Measurements from ENCODE around the gene ADGRD2. TPM values are rescaled to one million over a fixed set of nuclear protein-coding genes. Genes with fewer than 3 reads are reported as not detected.

The ADGRD2 gene
- total and polyA plus RNA-seq, 9 of the 15 experiments (the other 6 are each of a cell fraction or from before 2014, with no cell fraction given) = not detected

- POLR2A ChIA-PET = interaction anchor here (0.5 to 1.1 kb wide), 3 partner anchors 13 to 1271 kb away, joined by 3 to 4 read pairs (median 3); no protein-coding TSS in a partner anchor
- H3K4me3 ChIP-seq = no peak overlapping the region
- no TSS peak for BruUV-seq (replicated peaks)
- in situ Hi-C loops (cut with MboI) = no loop called here
- H3K9me3 ChIP-seq (replicated peaks; ENCODE audit: control insufficient read depth, insufficient read depth, low read depth, low read length) = no peaks in the 10 kb centered on the region
- H4K20me1 ChIP-seq (replicated peaks; ENCODE audit: control insufficient read depth, insufficient read depth, low read length) = no peaks in the 10 kb centered on the region; the same call in 1 of the 2 replicates
- no peak for TF ChIP-seq U2AF1 (optimal IDR thresholded peaks at IDR 0.05; ENCODE audit: low read depth, low read length)
- TF ChIP-seq RNF219 (CRISPR knock-in tag; IDR thresholded peaks at IDR 0.05) = no peak
- TF ChIP-seq TEAD2 (tag; IDR thresholded peaks at IDR 0.05) = no peak
- no peak for TF ChIP-seq CTCFL (IDR thresholded peaks at IDR 0.05; ENCODE audit: borderline replicate concordance, insufficient read depth, low read depth, low read length, poor library complexity, severe bottlenecking)
- TF ChIP-seq ZNF408 (CRISPR knock-in tag; IDR thresholded peaks at IDR 0.05; ENCODE audit: low read depth) = no peak
- no peak for TF ChIP-seq ARID4B (CRISPR knock-in tag; IDR thresholded peaks at IDR 0.05)
- TF ChIP-seq CREBBP (IDR thresholded peaks at IDR 0.05; ENCODE audit: low read depth, low read length) = no peak
- no peak for TF ChIP-seq ZNF24 (IDR thresholded peaks at IDR 0.05)
- no peak for TF ChIP-seq ZNF644 (tag; IDR thresholded peaks at IDR 0.05; ENCODE audit: low read depth)
- TF ChIP-seq MECOM (CRISPR knock-in tag; IDR thresholded peaks at IDR 0.05) = no peak
- no peak for TF ChIP-seq ZNF717 (CRISPR knock-in tag; IDR thresholded peaks at IDR 0.05)
- DNase-seq (ENCODE audit: extremely low read depth in 1 of 4, low spot score in 3 of 4) (no peak), ATAC-seq (no peak), FAIRE-seq (no peak)
- H3K27me3 ChIP-seq (ENCODE audit: control insufficient read depth in 2 of 2, insufficient read depth in 2 of 2, low read length in 2 of 2) = peaks cover 14 to 48% of the 10 kb centered on the region in 2 experiments; a peak in 4 of 5 replicates
- intact Hi-C loops (cut with micrococcal nuclease) = no loop called here
- no peak overlapping the region for H3K27ac ChIP-seq (ENCODE audit: extremely low read depth, low read depth, low read length)
- peaks cover 0 to 5% of the 10 kb centered on the region in 2 experiments; a peak in 2 of 5 replicates for H3K4me1 ChIP-seq (replicated peaks in 1 of 2; ENCODE audit: control insufficient read depth in 2 of 2, insufficient read depth in 2 of 2, low read length in 2 of 2)
- H3K9me1 ChIP-seq (ENCODE audit: control insufficient read depth, insufficient read depth, low read length) = no peaks in the 10 kb centered on the region
- no peaks in the 10 kb centered on the region for H3K79me2 ChIP-seq (ENCODE audit: control insufficient read depth, insufficient read depth, low read length)
- H3K4me2 ChIP-seq (ENCODE audit: insufficient read depth, low read length) = no peak overlapping the region
- CTCF ChIA-PET (ENCODE audit: low intra/inter-chr PET ratio) = no interaction called here
- 20% methylated on average over 6 of the region's 6 CpGs for WGBS (ENCODE audit: insufficient coverage, low coverage, missing lambda C conversion rate)
- H2AFZ ChIP-seq (ENCODE audit: low read depth, low read length) = no peak overlapping the region
- no peaks in the 10 kb centered on the region for H3K36me3 ChIP-seq (ENCODE audit: control insufficient read depth, insufficient read depth, low read length)
- H3K9ac ChIP-seq (ENCODE audit: insufficient read depth in 1 of 2, low read depth in 2 of 2, low read length in 2 of 2) = no peak overlapping the region
Observed at GRCh38 chr9:124439686-124440243, 10.5 kb upstream of the ADGRD2 start.

Measured in K562 (cell line).